ENCODE measurements around the gene PSMB5. TPM values are rescaled to one million over a fixed set of nuclear protein-coding genes. Genes with fewer than 3 reads are reported as not detected.

PSMB5 gene
- total RNA-seq, 5 donors from 2014 or later (not counting 1 experiment from before 2014, with no cell fraction given): 20.6 to 43.9 (median 38.0) TPM

GRCh38 chr14:23041729-23042128 is 7.0 kb upstream of the PSMB5 start:
- Mint-ChIP-seq H3K4me1 (no peaks in the 10 kb centered on the region), H3K4me3 (no peak overlapping the region), H3K27me3 (no peaks in the 10 kb centered on the region), H3K36me3 (no peaks in the 10 kb centered on the region), H3K27ac (no peak overlapping the region), H3K9me3 (no peaks in the 10 kb centered on the region)
- CTCF ChIA-PET: interaction anchor here in 1 of 2 donors (1.2 kb wide), 1 partner anchor 9 kb away, joined by 4 read pairs; no protein-coding TSS in a partner anchor
- H3K9me3 ChIP-seq: no peaks in the 10 kb centered on the region
- DNase-seq: no peak
- peaks cover 0 to 10% of the 10 kb centered on the region in 2 experiments for H3K27me3 ChIP-seq (replicated peaks in 1 of 2; ENCODE audit: control insufficient read depth in 2 of 2, extremely low read depth in 1 of 2, insufficient read depth in 2 of 2, low read length in 1 of 2)
- H3K4me1 ChIP-seq (ENCODE audit: control insufficient read depth in 1 of 2, extremely low read depth in 1 of 2, insufficient read depth in 2 of 2, low read length in 2 of 2): no peaks in the 10 kb centered on the region
- POLR2A ChIA-PET: interaction anchor here in 1 of 2 donors (0.6 kb wide), 1 partner anchor 1154 kb away, joined by 6 read pairs; no protein-coding TSS in a partner anchor
- ATAC-seq (replicated peaks in 1 of 4): no peak
- 92% methylated on average over 2 of the region's 8 CpGs for WGBS (ENCODE audit: insufficient coverage)
- H3K4me3 ChIP-seq (ENCODE audit: control insufficient read depth in 1 of 2, extremely low read depth in 1 of 2, low read length in 1 of 2): no peak overlapping the region
- H3K36me3 ChIP-seq (ENCODE audit: control insufficient read depth in 2 of 2, extremely low read depth in 1 of 2, insufficient read depth in 1 of 2, low read length in 1 of 2): no peaks in the 10 kb centered on the region
- H3K27ac ChIP-seq (ENCODE audit: low read length): no peak overlapping the region

DNA sequence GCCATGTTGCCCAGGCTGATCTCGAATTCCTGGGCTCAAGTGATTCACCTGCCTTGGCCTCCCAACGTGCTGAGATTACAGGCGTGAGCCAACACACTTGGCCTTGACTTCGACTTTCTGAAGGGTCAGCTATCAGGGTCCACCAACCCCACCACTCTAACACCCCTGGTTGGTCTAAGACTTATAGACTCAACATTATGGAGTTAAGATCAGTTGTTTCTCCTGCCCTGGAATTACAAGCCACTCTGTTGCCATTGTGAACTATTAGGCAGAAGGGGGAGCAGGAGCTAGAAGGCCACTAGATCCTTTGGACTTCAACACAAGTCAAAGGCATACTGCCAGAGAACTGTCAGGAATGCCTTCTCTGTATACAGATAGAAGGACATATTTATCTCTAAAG is 5.4 kb upstream of the PSMB5 start:
- Mint-ChIP-seq H3K4me1 (peaks cover 4 to 8% (median 8%) of the 10 kb centered on the region in 3 donors), H3K36me3 (no peaks in the 10 kb centered on the region), H3K27me3 (no peaks in the 10 kb centered on the region), H3K27ac (no peak overlapping the region), H3K9me3 (no peaks in the 10 kb centered on the region), H3K4me3 (no peak overlapping the region)
- ChIA-PET CTCF (interaction anchor here in 1 of 2 donors (1.4 to 1.5 kb wide), 2 partner anchors 47 to 54 kb away, joined by 3 to 4 read pairs; no protein-coding TSS in a partner anchor), POLR2A (interaction anchor here in 1 of 2 donors (0.6 kb wide), 1 partner anchor 39 kb away, joined by 17 read pairs; no protein-coding TSS in a partner anchor)
- H3K36me3 ChIP-seq (ENCODE audit: control insufficient read depth in 2 of 2, extremely low read depth in 1 of 2, insufficient read depth in 1 of 2, low read length in 1 of 2): no peaks in the 10 kb centered on the region
- DNase-seq (no peak), ATAC-seq (replicated peaks in 1 of 4) (no peak)
- WGBS (ENCODE audit: insufficient coverage): no CpG with 5 or more reads among the region's 4 CpGs
- H3K27me3 ChIP-seq (replicated peaks in 1 of 2; ENCODE audit: control insufficient read depth in 2 of 2, extremely low read depth in 1 of 2, insufficient read depth in 2 of 2, low read length in 1 of 2): peaks cover 0 to 10% of the 10 kb centered on the region in 2 experiments
- H3K4me3 ChIP-seq (ENCODE audit: control insufficient read depth in 1 of 2, extremely low read depth in 1 of 2, low read length in 1 of 2): no peak overlapping the region
- H3K27ac ChIP-seq (ENCODE audit: low read length): no peak overlapping the region
- no peaks in the 10 kb centered on the region for H3K9me3 ChIP-seq
- H3K4me1 ChIP-seq (ENCODE audit: control insufficient read depth in 1 of 2, extremely low read depth in 1 of 2, insufficient read depth in 2 of 2, low read length in 2 of 2): peaks cover 0 to 2% of the 10 kb centered on the region in 2 experiments

- Mint-ChIP-seq H3K27ac (peak overlapping the region; percentile 98 to 99), H3K27me3 (no peaks in the 10 kb centered on the region), H3K9me3 (no peaks in the 10 kb centered on the region), H3K36me3 (peaks cover 12% of the 10 kb centered on the region), H3K4me1 (peaks cover 26 to 33% (median 33%) of the 10 kb centered on the region in 3 donors), H3K4me3 (peak overlapping the region; percentile 88 to 98 (median 91))
- POLR2A ChIA-PET: no interaction called here
- Histone ChIP-seq H3K27me3 (replicated peaks in 1 of 2; ENCODE audit: control insufficient read depth in 2 of 2, extremely low read depth in 1 of 2, insufficient read depth in 2 of 2, low read length in 1 of 2) (no peaks in the 10 kb centered on the region), H3K27ac (ENCODE audit: low read length) (peak overlapping the region; percentile 89), H3K4me3 (ENCODE audit: control insufficient read depth in 1 of 2, extremely low read depth in 1 of 2, low read length in 1 of 2) (peak overlapping the region; percentile 79 to 85), H3K4me1 (ENCODE audit: control insufficient read depth in 1 of 2, extremely low read depth in 1 of 2, insufficient read depth in 2 of 2, low read length in 2 of 2) (peaks cover 9 to 20% of the 10 kb centered on the region in 2 experiments), H3K36me3 (ENCODE audit: control insufficient read depth in 2 of 2, extremely low read depth in 1 of 2, insufficient read depth in 1 of 2, low read length in 1 of 2) (peaks cover 0 to 23% of the 10 kb centered on the region in 2 donors), H3K9me3 (no peaks in the 10 kb centered on the region)
- 0% methylated on average over 2 of the region's 14 CpGs for WGBS (ENCODE audit: insufficient coverage)
- DNase-seq: no peak
- no peak for ATAC-seq (replicated peaks in 1 of 4)
- CTCF ChIA-PET: interaction anchor here in 1 of 2 donors (1.6 kb wide), 1 partner anchor 29 kb away, joined by 10 read pairs; no protein-coding TSS in a partner anchor
These were observed 824 bp upstream of the PSMB5 start for GRCh38 chr14:23035303-23036144.

DNA sequence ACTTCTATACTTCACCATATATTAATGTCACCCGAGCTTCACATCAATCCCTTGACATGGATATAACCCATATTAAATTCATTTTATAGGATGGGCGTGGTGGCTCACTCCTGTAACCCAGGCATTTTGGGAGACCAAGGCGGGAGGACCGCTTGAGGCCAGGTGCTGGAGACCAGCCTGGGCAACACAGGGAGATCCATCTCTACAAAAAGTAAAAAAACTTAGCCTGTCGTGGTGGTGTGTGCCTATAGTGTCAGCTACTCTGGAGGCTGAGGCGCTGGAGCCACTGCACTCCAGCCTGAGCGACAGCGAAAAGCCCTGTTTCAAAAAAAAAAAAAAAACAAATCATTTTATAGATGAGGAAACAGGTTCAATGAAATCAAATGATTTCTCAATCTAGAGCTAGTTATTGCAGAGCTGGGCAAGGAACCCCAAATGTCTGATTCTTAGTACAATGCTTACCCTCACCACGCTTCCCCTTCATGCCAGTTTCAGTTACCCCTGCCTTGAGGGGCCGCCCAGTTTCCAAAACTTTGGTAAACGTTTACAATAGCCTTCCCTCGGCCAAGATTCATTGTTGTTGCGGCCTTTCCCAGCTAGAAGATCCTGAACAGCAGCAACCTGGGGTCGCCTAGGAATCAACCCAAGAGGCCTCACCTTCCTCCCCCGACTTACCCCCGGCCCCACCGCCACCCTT is 751 bp downstream of the PSMB5 start:
- Mint-ChIP-seq H3K27ac (peak overlapping the region; percentile 98 to 99), H3K27me3 (no peaks in the 10 kb centered on the region), H3K4me3 (peak overlapping the region; percentile 88 to 98 (median 91)), H3K9me3 (no peaks in the 10 kb centered on the region), H3K4me1 (peaks cover 33 to 39% (median 39%) of the 10 kb centered on the region in 3 donors), H3K36me3 (peaks cover 12% of the 10 kb centered on the region)
- H3K36me3 ChIP-seq (ENCODE audit: control insufficient read depth in 2 of 2, extremely low read depth in 1 of 2, insufficient read depth in 1 of 2, low read length in 1 of 2): peaks cover 0 to 25% of the 10 kb centered on the region in 2 donors
- POLR2A ChIA-PET: interaction anchor here (0.6 to 1.6 kb wide), 10 partner anchors 10 to 1668 kb away, joined by 3 to 11 read pairs (median 4); partner anchors contain the start of genes ACIN1 (in 1 of the 2), C14orf119 (in 1 of the 2) and LRP10 (in 1 of the 2)
- peaks cover 14 to 23% of the 10 kb centered on the region in 2 experiments for H3K4me1 ChIP-seq (ENCODE audit: control insufficient read depth in 1 of 2, extremely low read depth in 1 of 2, insufficient read depth in 2 of 2, low read length in 2 of 2)
- CTCF ChIA-PET: interaction anchor here (0.5 to 2.1 kb wide), 11 partner anchors 21 to 203 kb away, joined by 3 to 10 read pairs (median 3); no protein-coding TSS in a partner anchor
- peak overlapping the region; percentile 79 to 85 for H3K4me3 ChIP-seq (ENCODE audit: control insufficient read depth in 1 of 2, extremely low read depth in 1 of 2, low read length in 1 of 2)
- ATAC-seq (replicated peaks in 1 of 4): peak in 1 of 4 experiments; percentile 0
- WGBS (ENCODE audit: insufficient coverage): 23% methylated on average over 12 of the region's 17 CpGs
- H3K27ac ChIP-seq (ENCODE audit: low read length): peak overlapping the region; percentile 89
- H3K9me3 ChIP-seq: no peaks in the 10 kb centered on the region
- DNase-seq: peak in 1 of 35 experiments; percentile 29
- H3K27me3 ChIP-seq (replicated peaks in 1 of 2; ENCODE audit: control insufficient read depth in 2 of 2, extremely low read depth in 1 of 2, insufficient read depth in 2 of 2, low read length in 1 of 2): no peaks in the 10 kb centered on the region

GRCh38 chr14:23033251-23033727 is 1.4 kb downstream of the PSMB5 start:
- H3K36me3 Mint-ChIP-seq: peaks cover 16% of the 10 kb centered on the region
- WGBS (ENCODE audit: insufficient coverage): 40% methylated on average over 10 of the region's 10 CpGs
- peaks cover 40 to 45% (median 44%) of the 10 kb centered on the region in 3 donors for H3K4me1 Mint-ChIP-seq
- no peaks in the 10 kb centered on the region for H3K9me3 Mint-ChIP-seq
- ChIA-PET CTCF (interaction anchor here (0.6 to 2.1 kb wide), 8 partner anchors 24 to 812 kb away, joined by 3 to 15 read pairs (median 4); no protein-coding TSS in a partner anchor), POLR2A (interaction anchor here (0.6 to 1.6 kb wide), 5 partner anchors 9 to 1503 kb away, joined by 3 to 11 read pairs (median 3); partner anchors contain the start of genes ACIN1 (in 1 of the 2) and C14orf119 (in 1 of the 2))
- no peaks in the 10 kb centered on the region for H3K27me3 ChIP-seq (replicated peaks in 1 of 2; ENCODE audit: control insufficient read depth in 2 of 2, extremely low read depth in 1 of 2, insufficient read depth in 2 of 2, low read length in 1 of 2)
- H3K4me3 Mint-ChIP-seq: peak overlapping the region; percentile 88 to 98 (median 91)
- peaks cover 0 to 25% of the 10 kb centered on the region in 2 donors for H3K36me3 ChIP-seq (ENCODE audit: control insufficient read depth in 2 of 2, extremely low read depth in 1 of 2, insufficient read depth in 1 of 2, low read length in 1 of 2)
- ATAC-seq (replicated peaks in 1 of 4) (no peak), DNase-seq (no peak)
- H3K4me3 ChIP-seq (ENCODE audit: control insufficient read depth in 1 of 2, extremely low read depth in 1 of 2, low read length in 1 of 2): peak overlapping the region in 1 of 2 donors; percentile 85
- peaks cover 21 to 26% of the 10 kb centered on the region in 2 experiments for H3K4me1 ChIP-seq (ENCODE audit: control insufficient read depth in 1 of 2, extremely low read depth in 1 of 2, insufficient read depth in 2 of 2, low read length in 2 of 2)
- no peak overlapping the region for H3K27ac ChIP-seq (ENCODE audit: low read length)
- peak overlapping the region; percentile 98 to 99 for H3K27ac Mint-ChIP-seq
- no peaks in the 10 kb centered on the region for H3K9me3 ChIP-seq
- no peaks in the 10 kb centered on the region for H3K27me3 Mint-ChIP-seq

All from T-cell (primary cell).